Gastrocnemius medialis (tissue), 4 donors: ENCODE measurements around the gene SENP2.

Experiments used
- POLR2A ChIP-seq, 2 donors: fragments of 450-650 bp; IDR thresholded peaks; one replicate each; pipeline ENCODE4 v1.6.1; 2017; ENCODE audit warnings: antibody characterized with exemption in 2 of 2, mild to moderate bottlenecking in 2 of 2, moderate library complexity in 2 of 2
- TF ChIP-seq, protein P1 (sequence below), 5 experiments: fragments of 450-650 bp in 3 of 5; fragments of 200-600 bp in 2 of 5; sonication (generic) in 2 of 5; IDR thresholded peaks in 4 of 5; conservative IDR thresholded peaks in 1 of 5; 1 replicate in 4 of 5; 2 replicates in 1 of 5; pipeline ENCODE4 v1.5.1; 2016 to 2019; ENCODE audit warnings: antibody characterized with exemption in 5 of 5, mild to moderate bottlenecking in 3 of 5, moderate library complexity in 3 of 5

- TF ChIP-seq, protein P1, sequence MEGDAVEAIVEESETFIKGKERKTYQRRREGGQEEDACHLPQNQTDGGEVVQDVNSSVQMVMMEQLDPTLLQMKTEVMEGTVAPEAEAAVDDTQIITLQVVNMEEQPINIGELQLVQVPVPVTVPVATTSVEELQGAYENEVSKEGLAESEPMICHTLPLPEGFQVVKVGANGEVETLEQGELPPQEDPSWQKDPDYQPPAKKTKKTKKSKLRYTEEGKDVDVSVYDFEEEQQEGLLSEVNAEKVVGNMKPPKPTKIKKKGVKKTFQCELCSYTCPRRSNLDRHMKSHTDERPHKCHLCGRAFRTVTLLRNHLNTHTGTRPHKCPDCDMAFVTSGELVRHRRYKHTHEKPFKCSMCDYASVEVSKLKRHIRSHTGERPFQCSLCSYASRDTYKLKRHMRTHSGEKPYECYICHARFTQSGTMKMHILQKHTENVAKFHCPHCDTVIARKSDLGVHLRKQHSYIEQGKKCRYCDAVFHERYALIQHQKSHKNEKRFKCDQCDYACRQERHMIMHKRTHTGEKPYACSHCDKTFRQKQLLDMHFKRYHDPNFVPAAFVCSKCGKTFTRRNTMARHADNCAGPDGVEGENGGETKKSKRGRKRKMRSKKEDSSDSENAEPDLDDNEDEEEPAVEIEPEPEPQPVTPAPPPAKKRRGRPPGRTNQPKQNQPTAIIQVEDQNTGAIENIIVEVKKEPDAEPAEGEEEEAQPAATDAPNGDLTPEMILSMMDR (IDR thresholded peaks at IDR 0.05 in 4 of 5, conservative IDR thresholded peaks at IDR 0.05 in 1 of 5), result no peak
- TF ChIP-seq POLR2A (IDR thresholded peaks at IDR 0.05), result no peak
These were observed 71.8 kb downstream of the SENP2 start for GRCh38 chr3:185657691-185658503.
